Spleen (tissue), 11 donors: ENCODE data around the gene CTNNA2. TPM values are rescaled to one million over a fixed set of nuclear protein-coding genes. Genes with fewer than 3 reads are reported as not detected.

ENCODE experiments used
- DNase-seq: peaks from one replicate; pipeline ENCODE4 v3.0.0-alpha.2; 2020
- H3K27ac ChIP-seq, 8 donors: fragments of 200-600 bp; sonication (generic) in 7 of 8; 1 replicate in 4 of 8; 2 replicates in 4 of 8; pipeline versions ENCODE4 v1.5.0 to v1.8.0; 2016 to 2021; ENCODE audit warnings: inconsistent platforms in 4 of 8, mild to moderate bottlenecking in 4 of 8, moderate library complexity in 1 of 8
- H3K27me3 ChIP-seq, 7 donors: fragments of 200-600 bp; sonication (generic) in 6 of 7; replicated peaks in 1 of 7; 1 replicate in 4 of 7; 2 replicates in 3 of 7; pipeline versions ENCODE4 v1.5.0 to v1.8.0; 2016 to 2021; ENCODE audit warnings: inconsistent platforms in 3 of 7, mild to moderate bottlenecking in 1 of 7
- H3K36me3 ChIP-seq, 6 donors: fragments of 200-600 bp; sonication (generic) in 5 of 6; 1 replicate in 4 of 6; 2 replicates in 2 of 6; pipeline versions ENCODE4 v1.5.0 to v1.8.0; 2016 to 2021; ENCODE audit warnings: inconsistent platforms in 2 of 6
- H3K4me1 ChIP-seq, 6 donors: fragments of 200-600 bp; sonication (generic) in 5 of 6; 1 replicate in 3 of 6; 2 replicates in 3 of 6; pipeline versions ENCODE4 v1.5.0 to v1.8.0; 2016 to 2021; ENCODE audit warnings: inconsistent platforms in 3 of 6
- H3K4me3 ChIP-seq, 8 donors: fragments of 200-600 bp; sonication (generic) in 7 of 8; 1 replicate in 4 of 8; 2 replicates in 4 of 8; pipeline versions ENCODE4 v1.5.0 to v1.8.0; 2016 to 2021; ENCODE audit warnings: inconsistent platforms in 4 of 8, mild to moderate bottlenecking in 4 of 8, moderate library complexity in 2 of 8
- H3K9me3 ChIP-seq, 8 donors: fragments of 200-600 bp; sonication (generic) in 7 of 8; 1 replicate in 4 of 8; 2 replicates in 4 of 8; pipeline versions ENCODE4 v1.5.0 to v1.8.0; 2016 to 2021; ENCODE audit warnings: inconsistent platforms in 4 of 8
- POLR2A ChIP-seq, 3 donors: fragments of 450-650 bp; IDR thresholded peaks; one replicate each; pipeline ENCODE4 v1.5.1; 2017; ENCODE audit warnings: antibody characterized with exemption in 3 of 3, mild to moderate bottlenecking in 1 of 3
- POLR2AphosphoS5 ChIP-seq, 3 donors: sonication (generic); formaldehyde crosslinking; IDR thresholded peaks; one replicate each; pipeline ENCODE4 v1.5.1; 2017; ENCODE audit warnings: antibody characterized with exemption in 3 of 3
- WGBS, 5 donors: extraction: QIAGEN DNeasy Blood & Tissue Kit in 3 of 5; methylation state at CpG; one replicate each; pipeline versions ENCODE4 v1.1.5 to v1.1.7; 2013 to 2018; 5-methylcytosine and 5-hydroxymethylcytosine counted together
- intact Hi-C: fragments of 100-400 bp; cut with DNase I; formaldehyde crosslinking; loops from one replicate; pipeline ENCODE4 v1.15.0; 2023; ENCODE audit warnings: low total_unique reads
- polyA plus RNA-seq, 3 donors: library from polyadenylated mRNA; stranded (reverse); fragments of 200-250 nt; gene quantifications; one replicate each; pipeline ENCODE4 v1.2.1, GENCODE V29; 2013
- total RNA-seq, 7 donors: library from RNA; depleted of rRNA in 3 of 7; stranded (reverse); fragments of >200 nt in 3 of 7; fragmentation: NEBNext Ultra II Directional in 4 of 7; extraction: Animal tissue kit (Norgen Biotek cat#: 25700) in 4 of 7; gene quantifications; one replicate each; pipeline versions ENCODE4 v1.1.0 to v1.2.1, GENCODE V29; 2016 to 2021
- TF ChIP-seq, protein P1 (sequence below), 11 experiments: fragments of 200-600 bp in 7 of 11; fragments of 450-650 bp in 4 of 11; sonication (generic) in 4 of 11; IDR thresholded peaks in 8 of 11; conservative IDR thresholded peaks in 3 of 11; 1 replicate in 7 of 11; 2 replicates in 4 of 11; pipeline versions ENCODE4 v1.4.0 to v1.8.0; 2016 to 2021; ENCODE audit warnings: antibody characterized with exemption in 11 of 11, inconsistent platforms in 4 of 11, mild to moderate bottlenecking in 1 of 11
- donor health status: healthy with polysubstance abuse.
- donor health status: DM: no; HTN: no; CAD: no; lungs with moderate emphysema.
- donor health status: DM: no; HTN: no; CAD: no.
- donor health status: Bipolar disorder and iron deficiency.
- donor health status: healthy.
- donor health status: DM: no; HTN: no; CAD: no.
- donor health status: DM: yes; HTN: yes; CAD: no.

CTNNA2 gene
- total and polyA plus RNA-seq, 10 donors: not detected

DNA sequence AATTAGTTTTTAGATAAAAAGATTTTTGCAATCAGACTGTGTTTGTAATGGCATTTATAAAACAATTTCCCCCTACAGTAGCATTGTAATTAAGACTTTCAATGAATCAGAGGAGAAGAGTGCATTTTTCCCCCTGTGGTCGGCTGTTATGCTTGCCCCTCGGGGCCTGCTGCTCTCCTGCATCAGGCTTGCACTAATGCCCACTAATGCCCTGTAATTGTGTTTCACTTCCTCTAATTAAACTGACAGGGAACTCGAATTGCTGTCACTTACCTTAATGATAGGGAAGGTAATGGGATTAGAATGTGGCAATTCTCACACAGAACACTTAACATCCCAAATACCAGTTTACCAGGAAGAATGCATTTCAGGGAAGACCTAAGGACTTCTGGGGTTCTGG is 852.9 kb downstream of the CTNNA2 start:
- TF ChIP-seq, protein P1, sequence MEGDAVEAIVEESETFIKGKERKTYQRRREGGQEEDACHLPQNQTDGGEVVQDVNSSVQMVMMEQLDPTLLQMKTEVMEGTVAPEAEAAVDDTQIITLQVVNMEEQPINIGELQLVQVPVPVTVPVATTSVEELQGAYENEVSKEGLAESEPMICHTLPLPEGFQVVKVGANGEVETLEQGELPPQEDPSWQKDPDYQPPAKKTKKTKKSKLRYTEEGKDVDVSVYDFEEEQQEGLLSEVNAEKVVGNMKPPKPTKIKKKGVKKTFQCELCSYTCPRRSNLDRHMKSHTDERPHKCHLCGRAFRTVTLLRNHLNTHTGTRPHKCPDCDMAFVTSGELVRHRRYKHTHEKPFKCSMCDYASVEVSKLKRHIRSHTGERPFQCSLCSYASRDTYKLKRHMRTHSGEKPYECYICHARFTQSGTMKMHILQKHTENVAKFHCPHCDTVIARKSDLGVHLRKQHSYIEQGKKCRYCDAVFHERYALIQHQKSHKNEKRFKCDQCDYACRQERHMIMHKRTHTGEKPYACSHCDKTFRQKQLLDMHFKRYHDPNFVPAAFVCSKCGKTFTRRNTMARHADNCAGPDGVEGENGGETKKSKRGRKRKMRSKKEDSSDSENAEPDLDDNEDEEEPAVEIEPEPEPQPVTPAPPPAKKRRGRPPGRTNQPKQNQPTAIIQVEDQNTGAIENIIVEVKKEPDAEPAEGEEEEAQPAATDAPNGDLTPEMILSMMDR (IDR thresholded peaks at IDR 0.05 in 8 of 11, conservative IDR thresholded peaks at IDR 0.05 in 3 of 11): no peak
- TF ChIP-seq POLR2A (IDR thresholded peaks at IDR 0.05): no peak
- TF ChIP-seq POLR2AphosphoS5 (IDR thresholded peaks at IDR 0.05): no peak
- Histone ChIP-seq H3K4me1 (no peaks in the 10 kb centered on the region), H3K27me3 (no peaks in the 10 kb centered on the region), H3K4me3 (no peak overlapping the region), H3K27ac (no peak overlapping the region), H3K9me3 (no peaks in the 10 kb centered on the region), H3K36me3 (no peaks in the 10 kb centered on the region)
- WGBS, 5 donors: 6 to 19% (median 16%) methylated on average over 3 of the region's 3 CpGs
- DNase-seq: no peak
- intact Hi-C loops: no loop called here

DNA sequence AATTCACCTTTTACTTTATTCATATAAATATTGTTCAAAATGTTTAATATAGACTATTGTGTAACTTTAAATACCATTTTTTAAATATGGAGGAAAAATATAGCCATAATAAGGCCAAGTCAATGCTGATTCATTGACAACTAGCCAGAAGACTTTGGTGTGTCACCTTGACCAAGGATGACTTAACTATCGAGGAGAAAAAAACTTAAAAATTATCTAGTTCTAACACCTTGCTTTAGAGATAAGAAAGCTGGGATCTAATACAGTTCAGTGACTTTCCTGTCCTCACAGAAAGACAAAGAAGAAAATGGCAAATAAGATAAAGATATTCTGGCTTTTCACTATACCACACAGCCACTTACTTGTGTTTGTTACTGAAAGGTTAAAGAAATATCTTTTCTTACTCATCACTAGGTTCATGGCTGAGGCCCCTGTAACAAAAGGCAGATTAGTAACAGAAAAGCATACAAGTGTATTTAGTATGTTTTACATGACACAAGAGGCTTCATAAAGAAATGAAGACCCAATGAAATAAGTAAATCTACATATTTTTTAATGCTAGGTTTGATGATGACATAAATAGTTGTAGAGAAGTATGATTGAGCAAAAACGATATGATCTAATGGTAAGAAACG is 857.6 kb downstream of the CTNNA2 start:
- TF ChIP-seq POLR2AphosphoS5 (IDR thresholded peaks at IDR 0.05) (no peak), POLR2A (IDR thresholded peaks at IDR 0.05) (no peak)
- TF ChIP-seq, protein P1 (IDR thresholded peaks at IDR 0.05 in 8 of 11, conservative IDR thresholded peaks at IDR 0.05 in 3 of 11): no peak
- Histone ChIP-seq H3K36me3 (no peaks in the 10 kb centered on the region), H3K4me3 (no peak overlapping the region), H3K4me1 (no peaks in the 10 kb centered on the region), H3K27ac (no peak overlapping the region), H3K9me3 (no peaks in the 10 kb centered on the region), H3K27me3 (no peaks in the 10 kb centered on the region)
- no peak for DNase-seq
- 73 to 91% (median 81%) methylated on average over 3 of the region's 3 CpGs for WGBS, 5 donors
- intact Hi-C loops: no loop called here

DNA sequence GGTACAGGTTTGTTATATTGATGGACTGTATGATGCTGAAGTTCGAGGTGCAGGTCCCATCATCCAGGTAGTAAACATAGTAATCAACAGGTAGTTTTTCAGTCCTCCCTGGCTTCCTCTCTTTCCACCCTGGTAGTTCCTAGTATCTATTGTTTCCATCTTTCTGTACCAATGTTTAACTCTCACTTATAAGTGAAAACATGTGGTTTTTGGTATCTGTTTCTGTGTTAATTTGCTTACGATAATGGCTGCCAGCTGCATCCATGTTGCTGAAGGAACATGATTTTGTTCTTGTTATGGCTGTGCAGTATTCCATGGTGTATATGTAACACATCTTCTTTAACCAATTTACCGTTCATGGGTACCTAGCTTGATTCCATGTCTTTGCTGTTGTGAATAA is 861.3 kb downstream of the CTNNA2 start:
- TF ChIP-seq, protein P1 (IDR thresholded peaks at IDR 0.05 in 8 of 11, conservative IDR thresholded peaks at IDR 0.05 in 3 of 11): no peak
- DNase-seq: no peak
- intact Hi-C loops: no loop called here
- Histone ChIP-seq H3K36me3 (no peaks in the 10 kb centered on the region), H3K4me1 (no peaks in the 10 kb centered on the region), H3K4me3 (no peak overlapping the region), H3K9me3 (no peaks in the 10 kb centered on the region), H3K27ac (no peak overlapping the region), H3K27me3 (no peaks in the 10 kb centered on the region)
- WGBS, 5 donors: 81 to 91% (median 85%) methylated on average over 3 of the region's 3 CpGs

DNA sequence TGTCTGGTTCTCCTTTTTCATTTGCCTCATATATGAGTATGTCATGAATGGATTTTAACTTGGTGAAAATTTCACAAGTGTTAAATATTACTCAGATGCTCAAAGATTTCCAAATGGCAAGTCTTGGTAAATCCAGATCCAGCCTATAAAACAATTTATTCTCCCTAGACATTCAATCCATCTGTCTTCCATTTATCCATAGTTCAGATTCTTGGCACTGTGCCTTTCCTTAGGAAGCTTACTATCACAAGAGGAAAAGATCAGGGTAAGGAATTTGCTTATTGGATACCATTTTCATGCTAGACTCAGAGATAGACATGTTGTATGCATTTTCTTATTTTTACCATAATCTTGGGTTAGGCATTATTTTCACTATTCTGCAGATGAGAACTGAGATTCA is 864.2 kb downstream of the CTNNA2 start:
- Histone ChIP-seq H3K27ac (no peak overlapping the region), H3K4me3 (no peak overlapping the region), H3K9me3 (peaks cover 0 to 8% (median 0%) of the 10 kb centered on the region in 8 donors), H3K4me1 (no peaks in the 10 kb centered on the region), H3K27me3 (no peaks in the 10 kb centered on the region), H3K36me3 (no peaks in the 10 kb centered on the region)
- TF ChIP-seq, protein P1 (IDR thresholded peaks at IDR 0.05 in 8 of 11, conservative IDR thresholded peaks at IDR 0.05 in 3 of 11): no peak
- TF ChIP-seq POLR2AphosphoS5 (IDR thresholded peaks at IDR 0.05) (no peak), POLR2A (IDR thresholded peaks at IDR 0.05) (no peak)
- intact Hi-C loops: no loop called here
- DNase-seq: no peak
